H1 (cell line): ENCODE data around the gene ZNF488. TPM values are rescaled to one million over a fixed set of nuclear protein-coding genes. Genes with fewer than 3 reads are reported as not detected.

ENCODE experiments used
- CTCF ChIA-PET: fragments of 300-600 bp; sonication (Branson Sonifier 250); formaldehyde crosslinking; loops from one replicate; lab custom pipeline; 2021; ENCODE audit not compliant: partially characterized antibody; lab: Charles Lee
- POLR2A ChIA-PET: fragments of 300-600 bp; sonication (Branson Sonifier 250); formaldehyde crosslinking; loops from one replicate; lab custom pipeline; 2021; ENCODE audit warnings: inconsistent platforms; ENCODE audit not compliant: partially characterized antibody; lab: Charles Lee
- DNase-seq, 2 experiments: peaks; one replicate each; pipeline versions ENCODE4 v3.0.0 to v3.0.0-alpha.2; 2010 to 2022; ENCODE audit warnings: low spot score in 2 of 2, low read depth in 1 of 2, mixed read lengths in 1 of 2
- FAIRE-seq: peaks from 2 replicates; lab custom pipeline; 2011; peaks lifted over from hg19 to GRCh38; lab: Jason Lieb, UNC
- H2AFZ ChIP-seq: 2 replicates; pipeline ENCODE4 v1.8.1; 2012; ENCODE audit warnings: low read length, inconsistent platforms
- H2AK5ac ChIP-seq: 2 replicates; pipeline ENCODE4 v1.6.1; 2013; ENCODE audit warnings: low read depth, low read length
- H2BK120ac ChIP-seq: replicated peaks from 2 replicates; pipeline ENCODE3; 2013; ENCODE audit warnings: low read depth, low read length, inconsistent platforms
- H2BK12ac ChIP-seq: 2 replicates; pipeline ENCODE4 v1.6.1; 2013; ENCODE audit warnings: low read depth, low read length
- H2BK15ac ChIP-seq: 2 replicates; pipeline ENCODE4 v1.6.1; 2013; ENCODE audit warnings: low read length
- H2BK20ac ChIP-seq: 2 replicates; pipeline ENCODE4 v1.6.1; 2013; ENCODE audit warnings: low read length
- H2BK5ac ChIP-seq: 2 replicates; pipeline ENCODE4 v1.6.1; 2013; ENCODE audit warnings: low read depth, low read length
- H3K14ac ChIP-seq: 2 replicates; pipeline ENCODE4 v1.6.1; 2013; ENCODE audit warnings: inconsistent platforms; ENCODE audit not compliant: insufficient read length
- H3K18ac ChIP-seq: 2 replicates; pipeline ENCODE4 v1.6.1; 2013; ENCODE audit warnings: low read length; ENCODE audit errors: extremely low read depth
- H3K23ac ChIP-seq: 2 replicates; pipeline ENCODE4 v1.6.1; 2013; ENCODE audit warnings: inconsistent platforms; ENCODE audit not compliant: insufficient read length
- H3K23me2 ChIP-seq: 2 replicates; pipeline ENCODE4 v1.6.1; 2013; ENCODE audit warnings: low read depth, low read length
- H3K27ac ChIP-seq: 2 replicates; pipeline ENCODE4 v1.6.1; 2011; ENCODE audit warnings: low read depth, low read length, inconsistent platforms
- H3K27me3 ChIP-seq, 4 experiments: replicated peaks in 1 of 4; 1 replicate in 1 of 4; 2 replicates in 3 of 4; pipeline versions ENCODE4 v1.6.1 to v1.8.1; 2011 to 2013; ENCODE audit warnings: low read length in 3 of 4, mild to moderate bottlenecking in 3 of 4, inconsistent platforms in 2 of 4, mixed read lengths in 2 of 4, moderate library complexity in 1 of 4; ENCODE audit not compliant: control insufficient read depth in 3 of 4, insufficient read depth in 3 of 4; ENCODE audit errors: extremely low read depth in 1 of 4
- H3K36me3 ChIP-seq, 4 experiments: 2 replicates each; pipeline versions ENCODE4 v1.6.1 to v1.8.1; 2011 to 2013; ENCODE audit warnings: mild to moderate bottlenecking in 4 of 4, low read length in 3 of 4, moderate library complexity in 2 of 4, control low read depth in 1 of 4, inconsistent platforms in 1 of 4; ENCODE audit not compliant: insufficient read depth in 4 of 4, control insufficient read depth in 2 of 4
- H3K4ac ChIP-seq: replicated peaks from 2 replicates; pipeline ENCODE3; 2013; ENCODE audit warnings: low read length, low read depth, mixed read lengths, inconsistent platforms; ENCODE audit not compliant: insufficient read length
- H3K4me1 ChIP-seq, 4 experiments: replicated peaks in 1 of 4; 1 replicate in 1 of 4; 2 replicates in 3 of 4; pipeline versions ENCODE4 v1.6.1 to v1.8.1; 2011 to 2013; ENCODE audit warnings: low read length in 3 of 4, inconsistent platforms in 2 of 4, mixed read lengths in 1 of 4; ENCODE audit not compliant: insufficient read depth in 4 of 4, control insufficient read depth in 3 of 4
- H3K4me2 ChIP-seq, 2 experiments: 2 replicates each; pipeline versions ENCODE4 v1.6.1 to v1.8.1; 2011 to 2013; ENCODE audit warnings: low read depth in 2 of 2, low read length in 2 of 2, control low read depth in 1 of 2, inconsistent platforms in 1 of 2, mild to moderate bottlenecking in 1 of 2; ENCODE audit not compliant: insufficient read depth in 1 of 2
- H3K4me3 ChIP-seq, 4 experiments: fragments of 200-600, 300-600 bp in 1 of 4; sonication (generic), shearing (Covaris generic), sonication (Bioruptor Twin) in 1 of 4; 2 replicates each; pipeline versions ENCODE4 v1.5.1 to v1.8.1; 2011 to 2016; ENCODE audit warnings: low read length in 4 of 4, low read depth in 3 of 4, control low read depth in 2 of 4, inconsistent platforms in 2 of 4, mild to moderate bottlenecking in 2 of 4, mixed read lengths in 1 of 4, moderate library complexity in 1 of 4; ENCODE audit not compliant: insufficient read depth in 2 of 4; ENCODE audit errors: extremely low read depth in 1 of 4
- H3K56ac ChIP-seq: replicated peaks from 2 replicates; pipeline ENCODE3; 2013; ENCODE audit warnings: low read depth, mild to moderate bottlenecking, mixed read lengths, low read length, inconsistent platforms; ENCODE audit not compliant: insufficient read length
- H3K79me1 ChIP-seq: 2 replicates; pipeline ENCODE4 v1.6.1; 2013; ENCODE audit warnings: low read depth, low read length, control low read depth
- H3K79me2 ChIP-seq, 2 experiments: 2 replicates each; pipeline versions ENCODE4 v1.6.1 to v1.8.1; 2012 to 2013; ENCODE audit warnings: low read length in 2 of 2, mild to moderate bottlenecking in 2 of 2, inconsistent platforms in 1 of 2; ENCODE audit not compliant: insufficient read depth in 2 of 2, control insufficient read depth in 1 of 2
- H3K9ac ChIP-seq, 4 experiments: replicated peaks in 1 of 4; 1 replicate in 1 of 4; 2 replicates in 3 of 4; pipeline versions ENCODE4 v1.6.1 to v1.8.1; 2011 to 2013; ENCODE audit warnings: low read depth in 3 of 4, low read length in 3 of 4, control low read depth in 2 of 4, mild to moderate bottlenecking in 2 of 4, moderate library complexity in 2 of 4, inconsistent platforms in 1 of 4; ENCODE audit errors: extremely low read depth in 1 of 4
- H3K9me3 ChIP-seq, 2 experiments: 2 replicates each; pipeline versions ENCODE4 v1.6.1 to v1.8.1; 2012 to 2013; ENCODE audit warnings: mild to moderate bottlenecking in 2 of 2, moderate library complexity in 2 of 2, control low read depth in 1 of 2, inconsistent platforms in 1 of 2, low read depth in 1 of 2, low read length in 1 of 2, mixed read lengths in 1 of 2; ENCODE audit not compliant: insufficient read depth in 2 of 2
- H4K20me1 ChIP-seq, 2 experiments: replicated peaks in 1 of 2; 2 replicates each; pipeline versions ENCODE3 to v1.8.1; 2011 to 2013; ENCODE audit warnings: inconsistent platforms in 2 of 2, low read length in 2 of 2, mild to moderate bottlenecking in 1 of 2; ENCODE audit not compliant: insufficient read depth in 2 of 2, control insufficient read depth in 1 of 2
- H4K5ac ChIP-seq: 2 replicates; pipeline ENCODE4 v1.6.1; 2013; ENCODE audit warnings: low read length, low read depth, mixed read lengths, inconsistent platforms; ENCODE audit not compliant: insufficient read length
- H4K8ac ChIP-seq: 2 replicates; pipeline ENCODE4 v1.8.0; 2013; ENCODE audit warnings: mild to moderate bottlenecking, moderate library complexity, low read length, inconsistent platforms; ENCODE audit not compliant: insufficient read depth; ENCODE audit errors: extremely low read depth
- H4K91ac ChIP-seq: replicated peaks from 2 replicates; pipeline ENCODE3; 2013; ENCODE audit warnings: low read length, mixed read lengths, inconsistent platforms; ENCODE audit not compliant: insufficient read length
- ASH2L ChIP-seq: fragments of 200-600, 300-600 bp; sonication (generic); IDR thresholded peaks from one replicate; pipeline ENCODE4 v1.7.1; 2017; ENCODE audit warnings: low read length
- ATF2 ChIP-seq: IDR thresholded peaks from 2 replicates; pipeline ENCODE4 v1.6.1; 2012; ENCODE audit warnings: low read length, inconsistent platforms
- BACH1 ChIP-seq: IDR thresholded peaks from 2 replicates; pipeline ENCODE4 v1.6.1; 2012; ENCODE audit warnings: low read length, improper control_type of control experiment
- BRCA1 ChIP-seq: IDR thresholded peaks from 2 replicates; pipeline ENCODE4 v1.6.1; 2012; ENCODE audit warnings: low read depth, low read length, improper control_type of control experiment
- CEBPB ChIP-seq: IDR thresholded peaks from 2 replicates; pipeline ENCODE4 v1.6.1; 2012; ENCODE audit warnings: low read depth, low read length
- CTBP2 ChIP-seq: IDR thresholded peaks from 2 replicates; pipeline ENCODE4 v1.7.0; 2011; ENCODE audit warnings: borderline replicate concordance, mild to moderate bottlenecking, moderate library complexity, mixed read lengths, low read length; ENCODE audit not compliant: insufficient read depth, insufficient read length
- GTF2F1 ChIP-seq: IDR thresholded peaks from 2 replicates; pipeline ENCODE4 v1.6.1; 2012; ENCODE audit warnings: low read depth, low read length, improper control_type of control experiment, borderline replicate concordance
- HDAC2 ChIP-seq, 2 experiments: fragments of 300-600 bp in 1 of 2; sonication (generic) in 1 of 2; IDR thresholded peaks; 2 replicates each; pipeline ENCODE4 v1.6.1; 2011 to 2012; ENCODE audit warnings: low read depth in 2 of 2, low read length in 2 of 2, mild to moderate bottlenecking in 2 of 2, moderate library complexity in 2 of 2, borderline replicate concordance in 1 of 2, inconsistent platforms in 1 of 2
- POLR2AphosphoS5 ChIP-seq: IDR thresholded peaks from 2 replicates; pipeline ENCODE4 v1.6.1; 2011; ENCODE audit warnings: low read depth, low read length
- RXRA ChIP-seq: IDR thresholded peaks from 2 replicates; pipeline ENCODE4 v1.6.1; 2011; ENCODE audit warnings: low read depth, mild to moderate bottlenecking, low read length, moderate library complexity; ENCODE audit not compliant: insufficient read depth
- TCF12 ChIP-seq: IDR thresholded peaks from 2 replicates; pipeline ENCODE4 v1.6.1; 2011; ENCODE audit warnings: low read depth, mild to moderate bottlenecking, low read length
- TEAD4 ChIP-seq: IDR thresholded peaks from 2 replicates; pipeline ENCODE4 v1.6.1; 2012; ENCODE audit warnings: low read depth, low read length, inconsistent platforms, mixed read lengths
- WGBS, 2 experiments: shearing (Covaris generic) in 1 of 2; methylation state at CpG; one replicate each; pipeline versions ENCODE4 v1.1.6 to v1.1.7; 2013 to 2015; ENCODE audit warnings: low lambda C conversion rate in 2 of 2, mixed read lengths in 2 of 2, inconsistent platforms in 1 of 2, low coverage in 1 of 2, missing lambda C conversion rate in 1 of 2; ENCODE audit not compliant: insufficient replicate concordance in 2 of 2, insufficient coverage in 1 of 2, insufficient read length in 1 of 2; ENCODE audit errors: extremely low coverage in 1 of 2, missing lambda C conversion rate in 1 of 2; 5-methylcytosine and 5-hydroxymethylcytosine counted together
- polyA plus RNA-seq, 7 experiments: library from polyadenylated mRNA; depleted of rRNA in 3 of 7; stranded (reverse) in 5 of 7; unstranded in 2 of 7; fragments of >200 nt in 5 of 7; fragments of 200-250 nt in 2 of 7; gene quantifications; 1 replicate in 5 of 7; 2 replicates in 1 of 7; 4 replicates in 1 of 7; pipeline versions ENCODE4 v1.2.1 to v1.2.3, GENCODE V29; 2011 to 2013; ENCODE audit warnings: missing spikeins in 2 of 7, mixed read lengths in 2 of 7
- total RNA-seq: library from RNA; stranded (reverse); fragmentation: NEBNext Ultra II Directional; extraction: Animal tissue kit (Norgen Biotek cat#: 25700); gene quantifications from 2 replicates; pipeline ENCODE4 v1.2.1, GENCODE V29; 2021

Gene ZNF488
- total and polyA plus RNA-seq, 2 of the 8 experiments (the other 6 are each of a cell fraction or from before 2014, with no cell fraction given), result 7.9 to 11.4 TPM

- Histone ChIP-seq H4K5ac (no peak overlapping the region), H4K91ac (no peak overlapping the region), H3K23me2 (no peaks in the 10 kb centered on the region), H3K79me2 (no peaks in the 10 kb centered on the region), H3K27me3 (no peaks in the 10 kb centered on the region; a peak in 2 of 7 replicates), H2AFZ (no peak overlapping the region), H2BK15ac (no peak overlapping the region), H3K4me1 (no peaks in the 10 kb centered on the region), H2BK20ac (no peak overlapping the region), H3K4me2 (no peak overlapping the region), H2BK12ac (no peak overlapping the region), H3K9me3 (no peaks in the 10 kb centered on the region), H4K8ac (no peak overlapping the region), H3K4me3 (no peak overlapping the region), H3K27ac (no peak overlapping the region), H3K4ac (no peak overlapping the region), H3K14ac (no peak overlapping the region), H2BK5ac (no peak overlapping the region), H3K18ac (no peak overlapping the region), H2BK120ac (no peak overlapping the region), H3K56ac (no peak overlapping the region), H3K9ac (no peak overlapping the region), H2AK5ac (no peak overlapping the region), H3K23ac (no peak overlapping the region), H3K36me3 (no peaks in the 10 kb centered on the region; a peak in 1 of 8 replicates), H3K79me1 (no peaks in the 10 kb centered on the region), H4K20me1 (peaks cover 0 to 4% of the 10 kb centered on the region in 2 experiments)
- DNase-seq, result no peak
- FAIRE-seq, result no peak
- WGBS, 2 experiments, result 88% methylated on average over 5 of the region's 5 CpGs; no CpG with 5 or more reads in 1 of the 2 experiments
- ChIA-PET CTCF (interaction anchor here (0.6 to 2.5 kb wide), 13 partner anchors 10 to 299 kb away, joined by 3 to 17 read pairs (median 4); no protein-coding TSS in a partner anchor), POLR2A (interaction anchor here (0.6 kb wide), 1 partner anchor 203 kb away, joined by 3 read pairs; no protein-coding TSS in a partner anchor)
- TF ChIP-seq CTBP2 (no peak), HDAC2 (IDR thresholded peaks at IDR 0.05; ENCODE audit: borderline replicate concordance in 1 of 2, low read depth in 2 of 2, low read length in 2 of 2) (no peak), ASH2L (no peak), RXRA (no peak), POLR2AphosphoS5 (no peak), GTF2F1 (no peak), BACH1 (no peak), TCF12 (no peak), CEBPB (no peak), BRCA1 (no peak), TEAD4 (no peak), ATF2 (no peak)
Observed at GRCh38 chr10:47323636-47324296, 60.3 kb downstream of the ZNF488 start.
